Measurements from ENCODE around the gene MOSPD2.
A peak's percentile ranks its signal among the peaks of the same experiment; 100 is the strongest.

MOSPD2 gene

DNA sequence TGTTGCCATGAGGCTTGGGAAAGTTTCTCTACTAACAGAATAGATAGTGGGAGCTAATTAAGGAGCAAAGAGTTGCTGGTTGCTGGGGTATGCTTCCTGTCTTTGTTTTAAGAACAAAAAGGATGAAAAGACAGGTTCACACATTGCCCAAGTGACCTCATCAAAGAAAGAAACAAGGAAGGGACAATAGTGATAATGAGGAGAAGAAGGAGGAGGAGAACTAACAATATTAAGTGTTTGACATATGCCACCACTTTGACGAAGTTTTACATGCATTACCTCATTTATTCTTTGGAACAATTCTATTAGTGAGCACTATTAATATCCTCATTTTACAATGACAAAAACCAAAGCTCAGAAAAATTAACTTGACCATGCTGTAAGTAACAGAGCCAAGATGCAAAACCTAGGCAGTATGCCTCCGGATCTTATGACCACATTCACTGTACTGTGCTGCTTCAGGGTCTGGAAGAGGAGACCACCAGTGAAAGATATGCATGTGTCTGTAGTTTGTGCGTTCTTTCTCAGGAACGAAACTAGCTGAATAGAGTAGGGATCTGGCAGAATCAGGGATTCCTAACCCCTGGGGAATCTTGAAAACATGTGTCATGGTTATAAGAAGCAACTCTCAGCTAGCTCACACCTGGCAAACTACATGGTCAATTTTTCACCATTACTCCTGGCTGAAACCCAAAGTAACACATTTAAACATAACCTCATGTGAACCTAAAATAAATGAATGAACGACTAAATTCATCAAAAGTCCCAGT lies 83.8 kb downstream of the MOSPD2 start:
- intact Hi-C loops (cut with DNase I), result no loop called here
- no peak for DNase-seq

GRCh38 chrX:14963447-14964236 lies 90.4 kb downstream of the MOSPD2 start:
- intact Hi-C loops (cut with DNase I), result no loop called here
- no peak for DNase-seq

DNA sequence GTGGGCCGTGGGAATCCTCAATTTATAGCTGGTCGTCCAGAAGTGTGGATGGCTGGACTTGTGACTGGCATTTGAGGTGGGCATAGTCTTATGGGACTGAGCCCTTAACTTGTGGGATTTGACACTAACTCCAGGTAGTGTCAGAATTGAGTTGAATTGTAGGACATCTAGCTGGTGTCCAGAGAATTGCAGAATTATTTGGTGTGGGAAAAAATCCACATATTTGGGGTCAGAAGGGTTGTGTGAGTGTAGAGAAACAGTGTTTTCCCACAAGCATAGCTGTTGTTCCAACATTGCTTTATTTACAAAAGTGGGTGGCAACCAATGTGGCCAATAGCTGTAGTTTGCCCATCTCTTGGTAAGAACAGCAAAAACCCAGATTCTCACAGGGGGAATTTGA lies 91.3 kb downstream of the MOSPD2 start:
- peak in 1 of 42 donors; percentile 1 for DNase-seq
- intact Hi-C loops (cut with DNase I), result no loop called here
